Esophagus mucosa (tissue), 1 donor: ENCODE measurements around the gene CLPTM1L. TPM values are rescaled to one million over a fixed set of nuclear protein-coding genes. Genes with fewer than 3 reads are reported as not detected.

ENCODE experiments used
- ATAC-seq: fragments of 200-7000 bp; cut with Tn5 transposase; one replicate; pipeline ENCODE4 v1.9.1; 2020
- total RNA-seq: library from RNA; stranded (reverse); gene quantifications from one replicate; pipeline ENCODE4 v1.2.4, GENCODE V29; 2023
- donor health status: DM: yes; HTN: yes; CAD: no.

The CLPTM1L gene
- total RNA-seq, 1 donor from 2014 or later, result 39.5 TPM

DNA sequence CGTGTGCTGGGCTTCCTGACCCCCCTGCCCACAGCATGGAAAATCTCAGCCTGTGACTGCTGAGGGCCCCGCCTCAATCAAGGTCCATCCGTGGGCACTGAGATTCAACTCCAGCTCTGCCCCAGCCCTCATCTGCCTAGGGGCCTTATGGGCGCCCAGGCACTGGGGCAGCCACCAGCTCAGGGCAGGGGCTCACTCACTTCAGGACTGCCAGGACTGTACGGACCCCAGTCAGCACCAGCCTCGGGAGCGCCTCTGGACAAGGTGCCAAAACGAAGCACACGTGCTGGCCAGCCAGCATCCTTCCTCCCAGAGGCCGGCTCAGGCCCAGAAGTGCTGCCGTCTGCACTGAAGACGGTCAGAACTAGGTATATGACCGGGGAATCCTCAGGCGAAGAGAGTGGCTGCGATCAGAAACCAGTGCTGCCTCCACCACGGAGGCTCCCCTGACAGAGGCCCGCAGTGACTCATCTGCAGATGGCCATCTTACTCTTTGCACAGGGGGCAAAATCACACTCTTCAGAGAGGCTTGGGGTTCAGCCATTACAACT lies 19.6 kb downstream of the CLPTM1L start:
- peak; percentile 12 for ATAC-seq

- ATAC-seq, result no peak
Measured at GRCh38 chr5:1324719-1325190, 20.1 kb downstream of the CLPTM1L start.

DNA sequence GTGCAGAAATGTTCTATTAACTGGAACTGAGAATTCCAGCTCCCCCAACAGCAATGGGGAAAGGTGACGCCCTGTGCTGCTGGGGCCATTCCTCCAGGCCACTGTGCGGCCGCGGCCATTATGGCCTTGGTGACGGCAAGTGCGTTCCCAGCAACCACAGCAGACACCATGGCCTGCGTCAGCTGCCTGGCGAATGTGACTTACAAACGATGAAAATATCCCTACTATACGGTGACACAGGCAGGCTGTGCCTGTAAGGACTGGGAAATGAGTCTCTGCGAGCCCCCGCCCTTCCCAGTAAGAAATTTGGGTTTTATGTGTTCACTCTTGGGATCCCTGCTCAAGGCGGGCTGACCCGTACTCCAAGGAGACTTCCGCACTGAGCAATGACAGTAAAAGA lies 20.6 kb downstream of the CLPTM1L start:
- ATAC-seq, result no peak

DNA sequence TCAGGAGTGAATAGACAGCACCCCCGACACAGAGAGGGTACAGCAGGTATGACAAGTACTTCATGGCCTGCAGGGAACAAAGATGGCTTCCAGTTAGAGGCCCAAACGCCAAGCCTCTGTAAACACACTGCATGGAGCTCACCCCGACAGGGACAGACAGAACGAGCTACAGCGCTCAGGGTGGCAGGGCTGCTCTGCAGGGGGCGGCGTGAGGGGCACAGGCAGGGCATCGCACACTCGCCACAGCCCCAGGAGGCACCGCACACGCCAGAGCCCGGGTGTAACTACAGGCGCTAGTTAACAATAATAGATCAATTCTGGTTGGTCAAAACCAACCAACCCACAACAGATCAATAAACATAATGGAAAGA lies 21.1 kb downstream of the CLPTM1L start:
- no peak for ATAC-seq

DNA sequence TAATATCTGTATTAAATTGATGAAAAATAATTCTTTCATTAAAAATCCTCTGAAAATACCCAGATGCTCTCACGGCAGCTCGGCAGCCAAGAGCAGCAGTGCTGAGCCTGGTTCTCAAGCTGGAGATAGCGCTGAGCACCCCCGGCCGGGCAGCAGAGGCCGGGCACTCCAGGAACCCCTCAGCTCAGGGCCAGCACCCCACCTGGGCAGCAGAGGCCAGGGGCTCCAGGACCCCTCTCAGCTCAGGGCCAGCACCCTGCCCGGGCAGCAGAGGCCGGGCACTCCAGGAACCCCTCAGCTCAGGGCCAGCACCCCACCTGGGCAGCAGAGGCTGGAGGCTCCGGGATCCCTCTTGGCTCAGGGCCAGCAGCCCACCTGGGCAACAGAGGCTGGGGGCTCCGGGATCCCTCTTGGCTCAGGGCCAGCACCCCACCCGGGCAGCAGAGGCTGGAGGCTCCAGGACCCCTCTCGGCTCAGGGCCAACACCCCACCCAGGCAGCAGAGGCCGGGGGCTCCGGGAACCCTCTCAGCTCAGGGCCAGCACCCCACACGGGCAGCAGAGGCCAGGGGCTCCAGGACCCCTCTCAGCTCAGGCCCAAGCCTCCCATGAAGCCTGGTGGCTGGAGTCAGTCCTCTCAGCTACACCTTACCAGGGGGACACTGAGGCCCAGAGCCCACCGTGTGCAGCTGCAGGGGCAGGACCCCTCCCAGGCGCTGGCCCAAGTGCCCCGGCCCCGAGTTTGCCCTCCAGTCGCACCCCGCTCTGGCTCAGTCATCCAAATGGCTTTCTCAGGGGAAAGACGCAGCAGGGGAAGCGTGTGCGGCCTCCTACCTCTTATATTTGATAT lies 21.7 kb downstream of the CLPTM1L start:
- no peak for ATAC-seq

GRCh38 chr5:1322036-1322900 lies 22.6 kb downstream of the CLPTM1L start:
- no peak for ATAC-seq

- ATAC-seq, result no peak
Measured at GRCh38 chr5:1321576-1321975, 23.3 kb downstream of the CLPTM1L start.

GRCh38 chr5:1320436-1321344 lies 24.2 kb downstream of the CLPTM1L start:
- no peak for ATAC-seq

DNA sequence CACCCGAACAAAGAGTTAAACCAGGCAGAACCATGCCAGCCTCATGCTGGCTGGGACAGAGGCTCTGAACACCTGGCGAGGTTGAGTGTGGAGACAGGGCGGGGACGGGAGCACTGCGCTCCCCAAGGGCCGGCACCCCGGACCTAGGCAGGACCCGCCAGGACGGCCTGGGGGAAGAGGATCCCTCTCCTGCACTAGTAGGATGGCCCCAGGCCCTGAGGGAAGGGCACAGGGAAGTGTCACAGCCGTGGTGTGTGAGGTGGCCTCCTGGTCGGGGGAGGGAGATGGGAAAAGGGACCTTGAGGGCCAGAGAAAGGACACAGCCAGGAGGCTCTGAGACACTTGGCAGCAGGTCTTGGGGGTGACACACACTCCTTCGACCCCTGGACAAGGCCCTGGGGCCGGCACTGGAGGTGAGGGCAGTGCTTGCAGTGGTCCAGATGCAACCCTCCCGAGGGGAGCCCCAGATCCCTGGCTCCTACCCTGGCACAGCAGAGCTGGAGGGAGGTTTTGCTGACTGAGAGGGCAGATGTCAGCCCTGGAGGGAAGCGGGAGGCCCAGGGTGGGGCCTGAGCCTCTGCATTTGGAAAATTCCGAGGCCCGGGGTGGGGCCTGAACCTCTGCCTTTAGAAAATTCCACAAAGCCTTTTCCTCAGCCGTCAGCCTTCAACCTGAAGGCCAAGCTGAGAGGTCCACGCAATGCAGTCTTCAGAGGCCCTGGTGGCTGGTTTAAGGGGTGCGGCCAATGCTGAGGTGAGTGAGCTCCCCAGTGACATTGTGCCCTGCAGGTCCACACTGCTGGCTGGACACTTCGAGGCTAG lies 25.3 kb downstream of the CLPTM1L start:
- no peak for ATAC-seq

GRCh38 chr5:1318659-1319251 lies 26.1 kb downstream of the CLPTM1L start:
- no peak for ATAC-seq

- ATAC-seq, result no peak
Measured at GRCh38 chr5:1317921-1318565, 26.9 kb downstream of the CLPTM1L start.

- no peak for ATAC-seq
Measured at GRCh38 chr5:1316588-1317340, 28.1 kb downstream of the CLPTM1L start.

- peak; percentile 95 for ATAC-seq
Measured at GRCh38 chr5:1315709-1316587, 29.0 kb downstream of the CLPTM1L start.

- ATAC-seq, result no peak
Measured at GRCh38 chr5:1315018-1315708, 29.7 kb downstream of the CLPTM1L start.

DNA sequence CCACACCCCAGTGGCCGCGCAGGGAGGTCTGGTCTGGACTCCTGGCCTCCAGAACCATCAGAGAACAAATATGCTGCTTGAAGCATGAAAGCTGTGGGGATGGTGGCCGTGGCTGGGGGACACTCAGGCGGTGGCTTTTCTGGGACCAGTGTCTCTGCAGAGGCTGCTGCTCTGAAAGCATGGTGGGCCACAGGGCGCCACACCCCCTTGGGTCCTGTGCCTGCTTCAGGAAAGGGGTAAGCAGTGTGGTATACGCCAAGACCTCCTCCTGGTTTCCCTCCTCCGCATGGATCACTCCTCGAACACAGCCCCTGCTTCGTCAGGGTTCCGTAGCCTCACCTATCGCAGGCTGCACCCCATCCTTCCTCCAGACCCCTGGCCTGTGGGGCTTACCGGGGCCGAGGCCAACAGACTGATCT lies 30.3 kb downstream of the CLPTM1L start:
- ATAC-seq, result no peak

GRCh38 chr5:1312993-1313833 lies 31.7 kb downstream of the CLPTM1L start:
- no peak for ATAC-seq

DNA sequence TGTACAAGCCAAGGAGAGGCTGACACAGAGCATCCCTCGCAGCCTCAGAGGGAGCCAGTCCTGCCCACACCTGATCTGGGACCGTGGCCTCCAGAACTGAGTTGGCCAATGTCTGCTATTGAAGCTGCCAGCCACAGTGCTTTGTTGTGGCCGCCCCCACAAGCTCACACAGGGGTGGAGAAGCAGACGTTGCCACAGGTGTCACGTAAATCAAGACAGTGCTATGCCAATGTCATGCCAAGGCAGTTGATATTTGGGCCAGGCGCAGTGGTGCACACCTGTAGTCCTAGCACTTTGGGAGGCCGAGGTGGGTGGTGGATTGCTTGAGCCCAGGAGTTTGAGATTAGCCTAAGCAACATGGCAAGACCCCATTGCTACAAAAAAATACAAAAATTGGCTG lies 32.7 kb downstream of the CLPTM1L start:
- ATAC-seq, result no peak
